Astrocyte (in vitro differentiated cells and primary cell): Measurements from ENCODE around the gene SLC6A16.

Experiments
- EZH2 ChIP-seq: IDR thresholded peaks from 2 replicates; pipeline ENCODE4 v1.6.1; 2012; ENCODE audit warnings: mild to moderate bottlenecking, low read length, inconsistent platforms; ENCODE audit not compliant: insufficient read depth
- TF ChIP-seq, protein P1 (sequence below): IDR thresholded peaks from 2 replicates; pipeline ENCODE4 v1.5.1; 2011; ENCODE audit warnings: low read depth, mild to moderate bottlenecking, inconsistent platforms, low read length, moderate library complexity; ENCODE audit not compliant: insufficient read depth

- TF ChIP-seq, protein P1, sequence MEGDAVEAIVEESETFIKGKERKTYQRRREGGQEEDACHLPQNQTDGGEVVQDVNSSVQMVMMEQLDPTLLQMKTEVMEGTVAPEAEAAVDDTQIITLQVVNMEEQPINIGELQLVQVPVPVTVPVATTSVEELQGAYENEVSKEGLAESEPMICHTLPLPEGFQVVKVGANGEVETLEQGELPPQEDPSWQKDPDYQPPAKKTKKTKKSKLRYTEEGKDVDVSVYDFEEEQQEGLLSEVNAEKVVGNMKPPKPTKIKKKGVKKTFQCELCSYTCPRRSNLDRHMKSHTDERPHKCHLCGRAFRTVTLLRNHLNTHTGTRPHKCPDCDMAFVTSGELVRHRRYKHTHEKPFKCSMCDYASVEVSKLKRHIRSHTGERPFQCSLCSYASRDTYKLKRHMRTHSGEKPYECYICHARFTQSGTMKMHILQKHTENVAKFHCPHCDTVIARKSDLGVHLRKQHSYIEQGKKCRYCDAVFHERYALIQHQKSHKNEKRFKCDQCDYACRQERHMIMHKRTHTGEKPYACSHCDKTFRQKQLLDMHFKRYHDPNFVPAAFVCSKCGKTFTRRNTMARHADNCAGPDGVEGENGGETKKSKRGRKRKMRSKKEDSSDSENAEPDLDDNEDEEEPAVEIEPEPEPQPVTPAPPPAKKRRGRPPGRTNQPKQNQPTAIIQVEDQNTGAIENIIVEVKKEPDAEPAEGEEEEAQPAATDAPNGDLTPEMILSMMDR: no peak
- TF ChIP-seq EZH2: no peak
These were observed 30.6 kb downstream of the SLC6A16 start for GRCh38 chr19:49294401-49294800.
